ENCODE results near the gene RFC3.

GRCh38 chr13:33870046-33870668 is 52.2 kb downstream of the RFC3 start:
- no peak for TF ChIP-seq SIN3A (IDR thresholded peaks at IDR 0.05; ENCODE audit: borderline replicate concordance, low read depth, low read length)
- TF ChIP-seq MXI1 (IDR thresholded peaks at IDR 0.05; ENCODE audit: low read depth, low read length) = no peak
- TF ChIP-seq POLR2AphosphoS5 (IDR thresholded peaks at IDR 0.05; ENCODE audit: low read depth, low read length) = no peak
- TF ChIP-seq FOXJ3 (CRISPR knock-in tag; IDR thresholded peaks at IDR 0.05) = no peak
- no peak for TF ChIP-seq EP300 (IDR thresholded peaks at IDR 0.05; ENCODE audit: borderline replicate concordance in 1 of 2, low read depth in 1 of 2, low read length in 1 of 2)
- TF ChIP-seq TCF12 (IDR thresholded peaks at IDR 0.05) = no peak
- TF ChIP-seq RAD21 (IDR thresholded peaks at IDR 0.05; ENCODE audit: low read length) = no peak
- TF ChIP-seq EZH2phosphoT487 (IDR thresholded peaks at IDR 0.05; ENCODE audit: borderline replicate concordance, low read depth) = no peak
- TF ChIP-seq REST (IDR thresholded peaks at IDR 0.05; ENCODE audit: low read depth, low read length) = no peak
- TF ChIP-seq YY1 (IDR thresholded peaks at IDR 0.05; ENCODE audit: low read depth) = no peak
- no peak for TF ChIP-seq CTCF (IDR thresholded peaks at IDR 0.05)
- TF ChIP-seq, protein P1, sequence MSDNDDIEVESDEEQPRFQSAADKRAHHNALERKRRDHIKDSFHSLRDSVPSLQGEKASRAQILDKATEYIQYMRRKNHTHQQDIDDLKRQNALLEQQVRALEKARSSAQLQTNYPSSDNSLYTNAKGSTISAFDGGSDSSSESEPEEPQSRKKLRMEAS (IDR thresholded peaks at IDR 0.05; ENCODE audit: low read depth) = no peak
- TF ChIP-seq RCOR1 (IDR thresholded peaks at IDR 0.05; ENCODE audit: low read length) = no peak

All from SK-N-SH (cell line).